ENCODE results near the gene ENO2. TPM values are rescaled to one million over a fixed set of nuclear protein-coding genes. Genes with fewer than 3 reads are reported as not detected.

ENO2 gene
- total RNA-seq, 1 donor from 2014 or later: 7.4 TPM

DNA sequence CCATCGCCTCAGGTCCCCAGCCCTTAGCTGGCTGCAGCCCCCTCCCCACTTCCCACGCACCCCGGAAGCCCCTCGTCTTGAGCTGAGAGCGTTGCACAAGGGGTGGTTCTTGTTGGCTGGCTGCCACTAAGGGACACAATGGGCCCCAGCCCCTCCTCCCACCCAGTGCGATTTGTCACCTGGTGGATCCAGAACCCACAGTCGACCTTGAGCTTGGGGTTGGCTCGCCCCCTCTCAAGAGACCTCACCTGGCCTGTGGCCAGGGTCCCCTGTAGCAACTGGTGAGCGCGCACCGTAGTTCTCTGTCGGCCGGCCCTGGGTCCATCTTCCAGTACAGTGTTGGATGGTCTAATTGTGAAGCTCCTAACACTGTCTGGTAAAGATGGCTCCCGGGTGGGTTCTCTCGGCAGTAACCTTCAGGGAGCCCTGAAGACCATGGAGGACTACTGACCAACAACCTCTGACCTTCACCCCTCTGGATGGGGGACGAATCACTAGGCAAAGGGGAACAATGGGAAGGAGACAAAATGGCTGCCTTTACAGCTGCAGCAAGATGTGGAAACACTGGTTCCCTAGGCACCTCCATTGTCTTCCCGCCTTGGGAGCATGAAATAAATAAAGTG lies 49.5 kb downstream of the ENO2 start:
- no peak for ATAC-seq (ENCODE audit: poor library complexity)
- intact Hi-C loops (cut with DNase I): no loop called here
- DNase-seq: no peak

DNA sequence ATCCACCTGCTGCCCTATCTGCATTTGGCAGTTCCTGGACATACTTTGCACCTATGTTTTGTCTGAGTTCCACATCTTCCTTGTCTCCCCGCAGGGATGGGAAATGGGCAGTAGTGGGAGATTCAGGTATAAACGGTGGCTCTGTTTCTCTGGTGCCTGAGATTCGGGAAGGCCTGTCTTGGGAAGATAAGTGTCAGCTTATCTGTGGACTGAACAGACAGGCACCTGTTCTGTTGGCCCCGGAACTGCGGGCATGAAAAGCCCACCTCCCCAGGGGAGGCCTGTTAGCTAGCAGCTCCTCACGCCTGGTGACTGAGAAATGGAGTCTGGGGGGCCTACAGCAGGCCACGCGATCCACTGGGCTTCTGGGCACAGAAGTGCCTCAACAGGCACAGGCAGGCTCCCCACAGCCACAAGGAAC lies 50.2 kb downstream of the ENO2 start:
- ATAC-seq (ENCODE audit: poor library complexity) (no peak), DNase-seq (no peak)
- intact Hi-C loops (cut with DNase I): no loop called here

DNA sequence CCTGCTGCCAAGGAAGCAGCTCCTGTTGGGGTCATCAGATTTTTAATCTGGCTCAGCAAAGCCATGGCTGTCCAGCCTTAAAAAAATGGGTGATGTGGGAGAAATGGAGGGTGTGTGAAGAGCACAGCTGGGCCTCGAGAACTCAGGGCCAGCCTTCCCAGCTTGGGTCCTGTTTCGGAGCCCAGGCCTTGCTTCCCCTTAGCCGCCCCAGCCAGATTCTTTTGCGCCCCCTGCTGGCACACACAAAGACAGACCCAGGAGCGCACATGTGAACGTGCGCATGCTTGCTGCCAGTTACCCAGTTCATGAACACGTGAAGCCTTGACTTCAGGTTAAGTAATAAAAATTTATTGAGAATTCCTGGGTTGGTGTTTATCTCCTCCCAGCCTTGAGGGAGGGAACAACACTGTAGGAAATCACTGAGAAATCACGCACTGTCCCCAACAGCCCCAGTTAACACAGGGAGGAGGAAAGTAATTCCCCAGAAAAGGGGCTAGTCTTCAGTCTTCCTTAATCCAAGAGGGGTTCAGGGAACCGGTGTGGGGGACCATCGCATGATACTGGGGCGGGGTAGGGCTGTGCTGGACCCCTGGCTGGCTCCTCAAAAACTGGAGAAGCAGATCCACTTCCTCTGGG lies 50.8 kb downstream of the ENO2 start:
- intact Hi-C loops (cut with DNase I): no loop called here
- peak; percentile 81 for ATAC-seq (ENCODE audit: poor library complexity)
- peak; percentile 88 for DNase-seq

DNA sequence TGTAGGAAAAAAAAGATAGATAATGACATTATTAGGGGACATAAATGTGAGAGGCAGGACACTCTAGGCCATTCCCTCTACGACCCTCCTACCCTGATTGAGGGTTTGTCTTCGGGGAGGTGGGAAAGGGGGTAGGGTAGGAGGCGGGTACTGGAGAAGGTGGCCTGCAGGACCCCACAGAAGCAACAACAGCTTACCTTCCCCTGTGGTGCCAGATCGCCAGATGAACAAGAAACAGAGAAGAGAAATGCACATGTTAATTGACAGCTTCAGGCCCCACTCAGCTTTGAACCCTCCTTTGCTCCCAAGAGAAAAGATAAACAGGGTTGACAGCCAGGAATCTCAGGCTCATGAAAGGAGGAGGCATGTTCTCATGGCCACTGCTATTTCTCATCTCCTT lies 51.3 kb downstream of the ENO2 start:
- intact Hi-C loops (cut with DNase I): no loop called here
- DNase-seq (no peak), ATAC-seq (ENCODE audit: poor library complexity) (no peak)

DNA sequence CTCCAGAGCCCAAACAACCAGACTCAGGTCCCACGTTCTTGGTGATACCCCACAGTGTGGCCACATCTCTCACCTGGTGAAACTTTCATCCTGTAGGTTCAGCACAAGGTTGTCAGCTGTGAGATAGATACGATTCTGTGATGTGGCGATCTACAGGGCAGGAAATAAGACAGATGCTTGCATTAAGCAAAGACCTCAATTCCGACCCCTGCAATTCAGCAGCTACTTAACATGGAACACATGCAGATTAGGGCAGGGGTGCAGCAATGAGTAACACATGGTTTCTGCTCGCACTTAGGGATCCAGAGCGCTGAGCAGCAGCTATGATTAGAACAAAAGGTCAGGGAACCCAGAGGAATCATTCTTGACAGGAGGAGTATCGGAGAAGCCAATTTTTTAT lies 52.0 kb downstream of the ENO2 start:
- ATAC-seq (ENCODE audit: poor library complexity) (no peak), DNase-seq (no peak)
- intact Hi-C loops (cut with DNase I): no loop called here

DNA sequence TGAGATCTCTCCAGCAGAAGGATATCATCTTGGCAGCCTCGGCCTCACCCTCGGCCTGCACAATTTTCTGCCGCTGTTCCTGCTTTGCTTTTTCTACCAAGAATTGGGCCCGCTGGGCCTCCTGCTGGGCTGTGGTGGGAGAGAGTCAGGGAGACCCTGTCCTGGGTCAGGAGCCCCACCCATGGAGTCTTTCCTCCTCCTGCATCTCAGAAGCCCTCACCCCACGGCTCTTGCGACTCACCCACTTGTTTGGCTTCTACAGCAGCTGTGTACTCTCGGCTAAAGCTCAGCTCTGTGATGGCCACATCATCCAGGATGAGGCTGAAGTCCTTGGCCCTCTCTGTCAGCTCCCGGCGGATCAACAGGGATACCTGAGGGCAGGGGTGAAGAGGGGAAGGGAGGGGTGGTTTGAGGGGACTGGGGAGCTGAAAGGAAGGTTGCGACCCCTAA lies 53.3 kb downstream of the ENO2 start:
- no peak for ATAC-seq (ENCODE audit: poor library complexity)
- no peak for DNase-seq
- intact Hi-C loops (cut with DNase I): no loop called here

DNA sequence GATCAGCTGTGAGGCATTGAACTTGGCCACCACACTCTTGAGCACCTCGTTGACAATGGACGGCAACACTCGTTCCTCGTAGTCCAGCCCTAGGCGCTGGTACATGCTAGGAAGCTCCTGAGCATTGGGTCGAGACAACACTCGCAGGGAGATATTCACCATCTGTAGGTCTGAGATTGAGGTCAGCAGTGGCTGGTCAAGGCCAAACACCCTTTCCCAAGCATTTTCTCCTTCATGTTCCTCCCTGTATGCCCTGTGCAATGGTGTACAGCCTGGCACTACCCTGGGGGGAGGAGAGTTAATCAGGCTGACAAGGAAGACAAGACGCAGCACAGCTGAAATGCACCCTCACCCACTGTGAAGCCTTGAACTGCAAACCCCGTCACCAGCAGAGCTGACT lies 54.0 kb downstream of the ENO2 start:
- intact Hi-C loops (cut with DNase I): no loop called here
- DNase-seq (no peak), ATAC-seq (ENCODE audit: poor library complexity) (no peak)

DNA sequence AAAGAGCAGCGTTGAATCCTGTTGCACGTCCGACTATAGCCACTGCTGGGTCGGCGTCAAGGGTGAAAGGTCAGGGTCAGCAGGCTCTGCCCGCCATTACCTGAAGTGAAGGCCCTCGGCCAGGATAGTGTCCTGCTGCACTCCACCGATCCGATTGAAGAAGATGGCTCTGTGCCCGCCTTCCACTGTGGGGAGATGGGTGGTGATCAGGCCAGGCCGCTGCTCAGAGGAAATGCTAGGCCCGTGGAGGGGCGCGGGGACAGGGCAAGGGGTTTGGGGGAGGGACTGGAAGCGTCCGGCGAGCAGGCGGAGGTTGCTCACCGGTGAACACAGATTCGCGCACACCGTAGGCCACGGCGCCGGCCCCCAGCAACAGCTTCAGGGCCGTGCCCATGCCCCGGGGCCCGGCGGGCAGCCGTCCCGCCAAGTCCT lies 55.7 kb downstream of the ENO2 start:
- ATAC-seq (ENCODE audit: poor library complexity) (peak; percentile 25), DNase-seq (no peak)
- intact Hi-C loops (cut with DNase I): loop anchor here (5.0 kb wide), 1 partner anchor 47 kb away; the partner anchor contains the start of gene LPCAT3

Small RNA genes lying within 50 kb of the gene (microRNA-seq; reads per million reads assigned to microRNA genes)
- gene MIR141 (not detected), gene MIR200C (8.4 reads per million, percentile 22 among the genes with 10 or more reads in this experiment)

Other genes starting within 250 kb of the ENO2 start
- 23.0 TPM for gene ZNF384, start 225.2 kb upstream of the ENO2 start, total RNA-seq
- 0.35 TPM for gene PIANP, start 213.8 kb upstream of the ENO2 start, total RNA-seq
- gene COPS7A, start 190.5 kb upstream of the ENO2 start, total RNA-seq: 70.4 TPM
- 153 TPM for gene MLF2, start 161.4 kb upstream of the ENO2 start, total RNA-seq
- 108 TPM for gene PTMS, start 148.2 kb upstream of the ENO2 start, total RNA-seq
- gene LAG3, start 142.1 kb upstream of the ENO2 start, total RNA-seq: 0.22 TPM
- gene CD4, start 125.1 kb upstream of the ENO2 start, total RNA-seq: 10.4 TPM
- gene GPR162, start 92.8 kb upstream of the ENO2 start, total RNA-seq: 4.4 TPM
- 10.0 TPM for gene P3H3, start 86.2 kb upstream of the ENO2 start, total RNA-seq
- gene GNB3, start 73.7 kb upstream of the ENO2 start, total RNA-seq: 2.9 TPM
- 1.3 TPM for gene CDCA3, start 63.3 kb upstream of the ENO2 start, total RNA-seq
- 63.0 TPM for gene USP5, start 62.4 kb upstream of the ENO2 start, total RNA-seq
- gene TPI1, start 47.0 kb upstream of the ENO2 start, total RNA-seq: 804 TPM
- gene SPSB2, start 41.3 kb upstream of the ENO2 start, total RNA-seq: 3.2 TPM
- gene LRRC23, start 9.8 kb upstream of the ENO2 start, total RNA-seq: 8.2 TPM
- gene ATN1, start 13.4 kb downstream of the ENO2 start, total RNA-seq: 69.7 TPM
- not detected for gene RNU7-1, start 29.2 kb downstream of the ENO2 start, total RNA-seq
- 251 TPM for gene C12orf57, start 29.4 kb downstream of the ENO2 start, total RNA-seq
- gene PTPN6, start 36.8 kb downstream of the ENO2 start, total RNA-seq: 7.2 TPM
- 136 TPM for gene PHB2, start 56.1 kb downstream of the ENO2 start, total RNA-seq
- gene EMG1, start 56.3 kb downstream of the ENO2 start, total RNA-seq: 39.0 TPM
- gene LPCAT3, start 103.9 kb downstream of the ENO2 start, total RNA-seq: 48.7 TPM
- gene C1S, start 146.1 kb downstream of the ENO2 start, total RNA-seq: 142 TPM
- gene C1R, start 177.9 kb downstream of the ENO2 start, total RNA-seq: 165 TPM
- gene C1RL, start 194.6 kb downstream of the ENO2 start, total RNA-seq: 10.7 TPM
- 0.46 TPM for gene RBP5, start 214.3 kb downstream of the ENO2 start, total RNA-seq
- gene CLSTN3, start 215.8 kb downstream of the ENO2 start, total RNA-seq: 3.7 TPM